22Rv1 (cell line): Measurements from ENCODE around the gene SH2D4B.

ENCODE experiments used
- CTCF ChIP-seq: fragments of 450-650 bp; IDR thresholded peaks from 2 replicates; pipeline ENCODE4 v1.5.1; 2017; ENCODE audit warnings: mild to moderate bottlenecking
- ZFX ChIP-seq: fragments of 450-650 bp; IDR thresholded peaks from 2 replicates; pipeline ENCODE4 v1.6.1; 2017; ENCODE audit warnings: antibody characterized with exemption, borderline replicate concordance

- TF ChIP-seq CTCF, result no peak
- TF ChIP-seq ZFX, result no peak
These were observed 122.6 kb downstream of the SH2D4B start for GRCh38 chr10:80660266-80660665.
